Body of pancreas (tissue), 4 donors: Measurements from ENCODE around the gene P2RX3. TPM values are rescaled to one million over a fixed set of nuclear protein-coding genes. Genes with fewer than 3 reads are reported as not detected.
A peak's percentile ranks its signal among the peaks of the same experiment; 100 is the strongest.

Experiments
- ATAC-seq: fragments of 150-250 bp; one replicate; pipeline ENCODE4 v1.9.1; 2016
- DNase-seq, 4 donors: peaks; one replicate each; pipeline ENCODE4 v3.0.0-alpha.2; 2019
- H3K27ac ChIP-seq, 4 donors: fragments of 200-600 bp; sonication (generic); 1 replicate in 3 of 4; 2 replicates in 1 of 4; pipeline versions ENCODE4 v1.5.1 to v1.6.1; 2016 to 2019; ENCODE audit warnings: mild to moderate bottlenecking in 1 of 4, mixed read lengths in 1 of 4, moderate library complexity in 1 of 4
- H3K27me3 ChIP-seq, 2 donors: fragments of 200-600 bp; sonication (generic); one replicate each; pipeline ENCODE4 v1.6.0; 2016; ENCODE audit warnings: mild to moderate bottlenecking in 1 of 2
- H3K36me3 ChIP-seq, 2 donors: fragments of 200-600 bp; sonication (generic); replicated peaks in 1 of 2; 2 replicates each; pipeline ENCODE4 v1.5.1; 2016; ENCODE audit warnings: low read depth in 2 of 2; ENCODE audit not compliant: insufficient read depth in 1 of 2
- H3K4me1 ChIP-seq: fragments of 200-600 bp; sonication (generic); one replicate; pipeline ENCODE4 v1.6.0; 2016
- H3K4me3 ChIP-seq, 2 donors: fragments of 200-600 bp; sonication (generic); 1 replicate in 1 of 2; 2 replicates in 1 of 2; pipeline ENCODE4 v1.5.1; 2016 to 2019
- H3K9me3 ChIP-seq, 3 donors: fragments of 200-600 bp; sonication (generic); 1 replicate in 2 of 3; 2 replicates in 1 of 3; pipeline ENCODE4 v1.5.1; 2016
- CTCF ChIP-seq, 7 experiments: fragments of 450-650 bp in 4 of 7; fragments of 200-600 bp in 3 of 7; sonication (generic) in 3 of 7; IDR thresholded peaks; one replicate each; pipeline ENCODE4 v1.5.1; 2016 to 2019; ENCODE audit warnings: antibody characterized with exemption in 7 of 7
- POLR2A ChIP-seq, 3 donors: fragments of 450-650 bp; IDR thresholded peaks; one replicate each; pipeline ENCODE4 v1.6.1; 2016; ENCODE audit warnings: antibody characterized with exemption in 3 of 3, mild to moderate bottlenecking in 2 of 3
- WGBS, 2 donors: methylation state at CpG; one replicate each; pipeline ENCODE4 v1.1.5; 2017; 5-methylcytosine and 5-hydroxymethylcytosine counted together
- intact Hi-C: fragments of 100-400 bp; cut with DNase I; formaldehyde crosslinking; loops from one replicate; pipeline ENCODE4 v1.15.1; 2023
- total RNA-seq, 2 donors: library from RNA; depleted of rRNA; stranded (reverse); fragments of >200 nt; gene quantifications; one replicate each; pipeline ENCODE4 v1.1.0, GENCODE V29; 2016

The P2RX3 gene
- total RNA-seq, 2 donors from 2014 or later: not detected

- intact Hi-C loops: no loop called here
- no peaks in the 10 kb centered on the region for H3K36me3 ChIP-seq
- TF ChIP-seq CTCF (IDR thresholded peaks at IDR 0.05): no peak
- no peak for TF ChIP-seq POLR2A (IDR thresholded peaks at IDR 0.05)
- H3K4me1 ChIP-seq: peaks cover 13% of the 10 kb centered on the region
- no peaks in the 10 kb centered on the region for H3K9me3 ChIP-seq
- H3K4me3 ChIP-seq: no peak overlapping the region
- no peaks in the 10 kb centered on the region for H3K27me3 ChIP-seq
- ATAC-seq (no peak), DNase-seq (no peak)
- 72 to 79% methylated on average over 5 to 9 of the region's 9 CpGs for WGBS, 2 donors
- no peak overlapping the region for H3K27ac ChIP-seq
These were observed 9.2 kb downstream of the P2RX3 start for GRCh38 chr11:57347336-57347735.

GRCh38 chr11:57348052-57348451, 9.9 kb downstream of the P2RX3 start:
- WGBS, 2 donors: 79% methylated on average over 4 to 7 of the region's 7 CpGs
- DNase-seq: no peak
- no peaks in the 10 kb centered on the region for H3K36me3 ChIP-seq
- H3K27me3 ChIP-seq: no peaks in the 10 kb centered on the region
- ATAC-seq: no peak
- no peak for TF ChIP-seq POLR2A (IDR thresholded peaks at IDR 0.05)
- TF ChIP-seq CTCF (IDR thresholded peaks at IDR 0.05): no peak
- H3K4me1 ChIP-seq: peaks cover 13% of the 10 kb centered on the region
- H3K9me3 ChIP-seq: no peaks in the 10 kb centered on the region
- no peak overlapping the region for H3K27ac ChIP-seq
- no peak overlapping the region for H3K4me3 ChIP-seq
- intact Hi-C loops: no loop called here

- WGBS, 2 donors: 73 to 78% methylated on average over 14 of the region's 14 CpGs
- intact Hi-C loops: no loop called here
- no peak for TF ChIP-seq CTCF (IDR thresholded peaks at IDR 0.05)
- no peak for TF ChIP-seq POLR2A (IDR thresholded peaks at IDR 0.05)
- no peaks in the 10 kb centered on the region for H3K36me3 ChIP-seq
- DNase-seq (no peak), ATAC-seq (no peak)
- no peaks in the 10 kb centered on the region for H3K9me3 ChIP-seq
- no peak overlapping the region for H3K4me3 ChIP-seq
- H3K4me1 ChIP-seq: peaks cover 13% of the 10 kb centered on the region
- H3K27ac ChIP-seq: no peak overlapping the region
- no peaks in the 10 kb centered on the region for H3K27me3 ChIP-seq
These were observed 10.6 kb downstream of the P2RX3 start for GRCh38 chr11:57348636-57349313.

GRCh38 chr11:57349491-57350274, 11.5 kb downstream of the P2RX3 start:
- DNase-seq (peak; percentile 54 to 71 (median 68)), ATAC-seq (peak; percentile 69)
- 18 to 39% methylated on average over 9 to 31 of the region's 31 CpGs for WGBS, 2 donors
- Histone ChIP-seq H3K27ac (no peak overlapping the region), H3K4me3 (no peak overlapping the region), H3K27me3 (no peaks in the 10 kb centered on the region), H3K9me3 (no peaks in the 10 kb centered on the region), H3K4me1 (peaks cover 13% of the 10 kb centered on the region), H3K36me3 (no peaks in the 10 kb centered on the region)
- intact Hi-C loops: loop anchor here (10.0 kb wide), 1 partner anchor 295 kb away; the partner anchor contains the start of gene YPEL4
- TF ChIP-seq POLR2A (IDR thresholded peaks at IDR 0.05) (no peak), CTCF (IDR thresholded peaks at IDR 0.05) (peak; percentile 74 to 94 (median 85))
